Mesothelial cell of epicardium (in vitro differentiated cells): ENCODE measurements around the gene CMPK2. TPM values are rescaled to one million over a fixed set of nuclear protein-coding genes. Genes with fewer than 3 reads are reported as not detected.

Source experiments
- DNase-seq, 2 experiments: peaks; one replicate each; pipeline ENCODE4 v3.0.0; 2021; ENCODE audit warnings: low spot score in 2 of 2; ENCODE audit not compliant: unreplicated experiment in 2 of 2
- H3K27ac Mint-ChIP-seq: 2 replicates; pipeline ENCODE4 v1.8.0; 2021; ENCODE audit warnings: mixed read lengths
- H3K27me3 Mint-ChIP-seq: 2 replicates; pipeline ENCODE4 v1.8.0; 2021; ENCODE audit warnings: low read depth, mixed read lengths
- H3K36me3 Mint-ChIP-seq: 2 replicates; pipeline ENCODE4 v1.8.0; 2021; ENCODE audit warnings: mixed read lengths
- H3K4me1 Mint-ChIP-seq: 2 replicates; pipeline ENCODE4 v1.8.0; 2021; ENCODE audit warnings: mixed read lengths
- H3K4me3 Mint-ChIP-seq: 2 replicates; pipeline ENCODE4 v1.8.0; 2021; ENCODE audit warnings: mild to moderate bottlenecking, moderate library complexity, mixed read lengths
- H3K9me3 Mint-ChIP-seq: 2 replicates; pipeline ENCODE4 v1.8.0; 2021; ENCODE audit warnings: mixed read lengths
- total RNA-seq: library from RNA; stranded (reverse); gene quantifications from 3 replicates; pipeline ENCODE4 v1.2.1, GENCODE V29; 2021
- TF ChIP-seq, protein P1 (sequence below): fragments of 200-600 bp; sonication (generic); IDR thresholded peaks from one replicate; pipeline ENCODE4 v1.5.0; 2021; ENCODE audit warnings: antibody characterized with exemption; ENCODE audit not compliant: unreplicated experiment

The CMPK2 gene
- total RNA-seq, 1 donor from 2014 or later, result 4.5 TPM

DNA sequence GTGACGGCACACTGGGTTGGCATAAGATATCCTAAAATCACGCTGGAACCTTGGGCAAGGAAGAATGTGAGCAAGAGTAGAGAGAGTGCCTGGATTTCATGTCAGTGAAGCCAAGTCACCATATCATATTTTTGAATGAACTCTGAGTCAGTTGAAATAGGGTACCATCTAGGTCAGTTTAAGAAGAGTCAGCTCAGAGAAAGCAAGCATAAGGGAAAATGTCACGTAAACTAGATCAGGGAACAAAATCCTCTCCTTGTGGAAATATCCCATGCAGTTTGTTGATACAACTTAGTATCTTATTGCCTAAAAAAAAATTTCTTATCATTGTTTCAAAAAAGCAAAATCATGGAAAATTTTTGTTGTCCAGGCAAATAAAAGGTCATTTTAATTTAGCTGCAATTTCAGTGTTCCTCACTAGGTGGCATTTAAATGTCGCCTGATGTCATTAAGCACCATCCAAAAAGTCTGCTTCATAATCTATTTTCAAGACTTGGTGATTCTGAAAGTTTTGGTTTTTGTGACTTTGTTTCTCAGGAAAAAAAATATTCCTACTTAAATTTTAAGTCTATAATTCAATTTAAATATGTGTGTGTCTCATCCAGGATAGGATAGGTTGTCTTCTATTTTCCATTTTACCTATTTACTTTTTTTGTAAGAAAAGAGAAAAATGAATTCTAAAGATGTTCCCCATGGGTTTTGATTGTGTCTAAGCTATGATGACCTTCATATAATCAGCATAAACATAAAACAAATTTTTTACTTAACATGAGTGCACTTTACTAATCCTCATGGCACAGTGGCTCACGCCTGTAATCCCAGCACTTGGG is 31.4 kb upstream of the CMPK2 start:
- TF ChIP-seq, protein P1, sequence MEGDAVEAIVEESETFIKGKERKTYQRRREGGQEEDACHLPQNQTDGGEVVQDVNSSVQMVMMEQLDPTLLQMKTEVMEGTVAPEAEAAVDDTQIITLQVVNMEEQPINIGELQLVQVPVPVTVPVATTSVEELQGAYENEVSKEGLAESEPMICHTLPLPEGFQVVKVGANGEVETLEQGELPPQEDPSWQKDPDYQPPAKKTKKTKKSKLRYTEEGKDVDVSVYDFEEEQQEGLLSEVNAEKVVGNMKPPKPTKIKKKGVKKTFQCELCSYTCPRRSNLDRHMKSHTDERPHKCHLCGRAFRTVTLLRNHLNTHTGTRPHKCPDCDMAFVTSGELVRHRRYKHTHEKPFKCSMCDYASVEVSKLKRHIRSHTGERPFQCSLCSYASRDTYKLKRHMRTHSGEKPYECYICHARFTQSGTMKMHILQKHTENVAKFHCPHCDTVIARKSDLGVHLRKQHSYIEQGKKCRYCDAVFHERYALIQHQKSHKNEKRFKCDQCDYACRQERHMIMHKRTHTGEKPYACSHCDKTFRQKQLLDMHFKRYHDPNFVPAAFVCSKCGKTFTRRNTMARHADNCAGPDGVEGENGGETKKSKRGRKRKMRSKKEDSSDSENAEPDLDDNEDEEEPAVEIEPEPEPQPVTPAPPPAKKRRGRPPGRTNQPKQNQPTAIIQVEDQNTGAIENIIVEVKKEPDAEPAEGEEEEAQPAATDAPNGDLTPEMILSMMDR, result peak; percentile 69
- Mint-ChIP-seq H3K27me3 (peaks cover 13% of the 10 kb centered on the region), H3K9me3 (peaks cover 12% of the 10 kb centered on the region), H3K27ac (no peak overlapping the region), H3K4me1 (no peaks in the 10 kb centered on the region), H3K4me3 (no peak overlapping the region), H3K36me3 (no peaks in the 10 kb centered on the region)
- no peak for DNase-seq

GRCh38 chr2:6893876-6894482 is 28.3 kb upstream of the CMPK2 start:
- H3K4me1 Mint-ChIP-seq, result no peaks in the 10 kb centered on the region
- H3K27ac Mint-ChIP-seq, result no peak overlapping the region
- H3K36me3 Mint-ChIP-seq, result no peaks in the 10 kb centered on the region
- DNase-seq, result no peak
- TF ChIP-seq, protein P1, result no peak
- H3K9me3 Mint-ChIP-seq, result no peaks in the 10 kb centered on the region
- H3K27me3 Mint-ChIP-seq, result peaks cover 23% of the 10 kb centered on the region
- H3K4me3 Mint-ChIP-seq, result no peak overlapping the region

DNA sequence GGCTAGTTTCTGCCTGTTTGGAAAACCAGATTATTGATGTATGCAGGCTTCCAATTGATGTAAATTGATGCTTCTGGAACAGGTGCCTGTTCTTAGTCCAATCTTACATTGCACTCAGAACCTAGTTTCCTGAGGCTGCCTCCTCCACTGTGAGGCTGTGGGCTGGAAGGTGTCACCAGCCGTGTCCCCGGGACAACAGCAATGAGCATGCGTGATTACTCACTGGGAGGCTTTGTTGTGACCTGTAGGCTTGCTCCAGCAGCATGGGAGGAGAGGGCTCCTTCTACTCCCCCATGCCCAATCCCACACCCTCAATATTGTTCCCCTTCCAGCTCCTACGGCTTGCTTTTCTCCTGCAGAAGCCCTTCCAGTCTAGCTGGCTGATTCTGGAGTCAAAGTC is 23.0 kb upstream of the CMPK2 start:
- Mint-ChIP-seq H3K4me1 (peaks cover 18% of the 10 kb centered on the region), H3K36me3 (no peaks in the 10 kb centered on the region), H3K27ac (no peak overlapping the region), H3K27me3 (peaks cover 43% of the 10 kb centered on the region), H3K4me3 (no peak overlapping the region), H3K9me3 (no peaks in the 10 kb centered on the region)
- TF ChIP-seq, protein P1, result no peak
- no peak for DNase-seq

GRCh38 chr2:6887751-6888192 is 22.1 kb upstream of the CMPK2 start:
- no peak overlapping the region for H3K4me3 Mint-ChIP-seq

DNA sequence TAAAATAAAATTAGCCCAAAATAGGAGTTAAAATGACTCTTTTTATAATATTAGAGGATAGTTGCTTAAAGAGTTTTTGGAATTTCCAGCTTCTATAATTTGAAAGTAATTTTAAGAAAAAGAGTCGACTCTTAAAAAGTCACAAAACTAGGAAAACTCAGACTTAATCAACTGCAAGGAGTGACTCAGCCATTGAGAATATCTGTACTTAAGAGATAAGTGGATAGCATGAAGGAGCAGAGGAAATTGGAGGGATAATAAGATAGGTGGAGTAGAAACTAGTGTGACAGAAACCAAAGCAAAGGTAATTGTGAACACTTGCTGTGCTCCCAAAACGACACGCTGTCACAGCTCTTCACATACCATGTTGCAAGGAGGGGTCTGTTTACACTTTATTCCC is 20.3 kb upstream of the CMPK2 start:
- DNase-seq, result no peak
- Mint-ChIP-seq H3K27me3 (peaks cover 48% of the 10 kb centered on the region), H3K27ac (no peak overlapping the region), H3K4me1 (peaks cover 28% of the 10 kb centered on the region), H3K9me3 (no peaks in the 10 kb centered on the region), H3K4me3 (no peak overlapping the region), H3K36me3 (no peaks in the 10 kb centered on the region)
- TF ChIP-seq, protein P1, result no peak

More at GRCh38 chr2:6887751-6888192, 22.1 kb upstream of the CMPK2 start:
- TF ChIP-seq, protein P1, result no peak
- H3K36me3 Mint-ChIP-seq, result no peaks in the 10 kb centered on the region
- H3K27ac Mint-ChIP-seq, result no peak overlapping the region
- H3K9me3 Mint-ChIP-seq, result no peaks in the 10 kb centered on the region
- H3K4me1 Mint-ChIP-seq, result peaks cover 24% of the 10 kb centered on the region
- no peak for DNase-seq
- peaks cover 39% of the 10 kb centered on the region for H3K27me3 Mint-ChIP-seq
